ENCODE data around the gene UCN3. TPM values are rescaled to one million over a fixed set of nuclear protein-coding genes. Genes with fewer than 3 reads are reported as not detected.

Gene UCN3
- total and polyA plus RNA-seq, 9 of the 15 experiments (the other 6 are each of a cell fraction or from before 2014, with no cell fraction given), result not detected

GRCh38 chr10:5404208-5405041, 39.7 kb downstream of the UCN3 start, which contains the start of gene TUBAL3:
TUBAL3 (minus strand) TSS chr10:5404828; CDS start chr10:5404792, 36 bp downstream.
- Histone ChIP-seq H3K36me3 (ENCODE audit: control insufficient read depth, insufficient read depth, low read length) (no peaks in the 10 kb centered on the region; the same call in 2 of the 3 replicates), H3K9ac (ENCODE audit: insufficient read depth in 1 of 2, low read depth in 2 of 2, low read length in 2 of 2) (peak within 1 kb of the TSS in 1 of 2 experiments; percentile 45; a peak in 1 of 4 replicates), H2AFZ (ENCODE audit: low read depth, low read length) (peak within 1 kb of the TSS; percentile 87), H3K27me3 (ENCODE audit: control insufficient read depth in 2 of 2, insufficient read depth in 2 of 2, low read length in 2 of 2) (no peaks in the 10 kb centered on the region), H3K9me3 (replicated peaks; ENCODE audit: control insufficient read depth, insufficient read depth, low read depth, low read length) (no peaks in the 10 kb centered on the region), H3K9me1 (ENCODE audit: control insufficient read depth, insufficient read depth, low read length) (no peaks in the 10 kb centered on the region), H3K4me1 (replicated peaks in 1 of 2; ENCODE audit: control insufficient read depth in 2 of 2, insufficient read depth in 2 of 2, low read length in 2 of 2) (peaks cover 2 to 21% of the 10 kb centered on the region in 2 experiments; a peak in 3 of 5 replicates), H3K27ac (ENCODE audit: extremely low read depth, low read depth, low read length) (peak within 1 kb of the TSS; percentile 51), H3K4me2 (ENCODE audit: insufficient read depth, low read length) (peak within 1 kb of the TSS; percentile 51), H3K79me2 (ENCODE audit: control insufficient read depth, insufficient read depth, low read length) (no peaks in the 10 kb centered on the region), H4K20me1 (replicated peaks; ENCODE audit: control insufficient read depth, insufficient read depth, low read length) (no peaks in the 10 kb centered on the region), H3K4me3 (peak within 1 kb of the TSS; percentile 20; the same call in 1 of the 2 replicates)
- TSS peak; percentile 77 for BruUV-seq (replicated peaks)
- ChIA-PET POLR2A (interaction anchor here (1.0 to 1.2 kb wide), 2 partner anchors 13 to 537 kb away, joined by 3 to 4 read pairs; no protein-coding TSS in a partner anchor), CTCF (ENCODE audit: low intra/inter-chr PET ratio) (no interaction called here)
- ATAC-seq (peak; percentile 99), DNase-seq (ENCODE audit: extremely low read depth in 1 of 4, low spot score in 3 of 4) (peak; percentile 21 to 82 (median 52)), FAIRE-seq (peak; percentile 88)
- in situ Hi-C loops (cut with MboI), result no loop called here
- 19% methylated on average over 8 of the region's 8 CpGs for WGBS (ENCODE audit: insufficient coverage, low coverage, missing lambda C conversion rate)
- intact Hi-C loops (cut with micrococcal nuclease), result no loop called here
- no peak for TF ChIP-seq ZNF707 (CRISPR knock-in tag; conservative IDR thresholded peaks at IDR 0.05)
- TF ChIP-seq KLF10 (CRISPR knock-in tag; IDR thresholded peaks at IDR 0.05), result no peak
- no peak for TF ChIP-seq BCOR (IDR thresholded peaks at IDR 0.05)
- TF ChIP-seq OTX1 (CRISPR knock-in tag; IDR thresholded peaks at IDR 0.05), result no peak
- TF ChIP-seq MNT (conservative IDR thresholded peaks at IDR 0.05), result peak; percentile 42 to 53; a peak in 1 of 4 replicates
- no peak for TF ChIP-seq ATF1 (CRISPR knock-in tag; IDR thresholded peaks at IDR 0.05)
- 0 out of 2 replicates have a peak, but pooled peaks have one; percentile 12 for TF ChIP-seq ATF1 (tag; IDR thresholded peaks at IDR 0.05)
- peak; percentile 83 for TF ChIP-seq DACH1 (IDR thresholded peaks at IDR 0.05; ENCODE audit: partially characterized antibody)
- TF ChIP-seq ELF4 (CRISPR knock-in tag; IDR thresholded peaks at IDR 0.05), result no peak
- TF ChIP-seq NCOA1 (IDR thresholded peaks at IDR 0.05; ENCODE audit: low read depth), result no peak
- TF ChIP-seq RBM25 (IDR thresholded peaks at IDR 0.05; ENCODE audit: low read depth, low read length, severe bottlenecking), result peak; percentile 14
- peak; percentile 58 for TF ChIP-seq ZNF592 (IDR thresholded peaks at IDR 0.05)
- peak; percentile 19; the same call in 1 of the 2 replicates for TF ChIP-seq CREM (IDR thresholded peaks at IDR 0.05; ENCODE audit: low read depth)
